Measurements from ENCODE around the gene HSPA2. TPM values are rescaled to one million over a fixed set of nuclear protein-coding genes. Genes with fewer than 3 reads are reported as not detected.
A peak's percentile ranks its signal among the peaks of the same experiment; 100 is the strongest.

The HSPA2 gene
- 10 to 100 TPM; 20.0 to 24.8 (median 22.6) TPM for polyA plus RNA-seq (ENCODE audit: insufficient read length in 4 of 4)

- DNase-seq (ENCODE audit: low read depth in 4 of 4, low spot score in 3 of 4): peak; percentile 98 to 100 (median 98)
Measured at GRCh38 chr14:64540208-64541202, at the start of gene HSPA2. Gene HSPA2 (plus strand): TSS chr14:64540741. CDS start chr14:64540850, 109 bp downstream.

DNA sequence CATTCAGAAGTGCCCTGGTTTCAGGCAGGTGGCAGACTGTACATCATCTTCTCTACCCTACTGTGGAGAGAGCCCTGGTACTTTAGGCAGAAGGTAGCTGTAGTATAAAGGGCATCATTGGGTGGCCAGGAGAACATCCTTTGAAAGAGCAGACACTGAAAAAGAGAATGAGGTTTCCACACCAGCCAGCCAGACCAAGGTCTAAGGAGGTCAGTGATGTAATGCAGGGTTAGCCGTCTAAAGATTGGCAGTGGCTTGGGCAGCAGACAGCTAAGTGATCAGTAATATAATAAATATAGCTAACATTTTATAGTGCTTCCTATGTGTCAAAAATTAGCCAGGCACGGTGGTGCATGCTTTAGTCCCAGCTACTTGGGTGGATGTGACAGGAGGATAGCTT, 48.9 kb upstream of the HSPA2 start:
- no peak for DNase-seq (ENCODE audit: low read depth in 4 of 4, low spot score in 3 of 4)

GRCh38 chr14:64493455-64493854, 47.1 kb upstream of the HSPA2 start:
- DNase-seq (ENCODE audit: low read depth in 4 of 4, low spot score in 3 of 4): no peak

DNA sequence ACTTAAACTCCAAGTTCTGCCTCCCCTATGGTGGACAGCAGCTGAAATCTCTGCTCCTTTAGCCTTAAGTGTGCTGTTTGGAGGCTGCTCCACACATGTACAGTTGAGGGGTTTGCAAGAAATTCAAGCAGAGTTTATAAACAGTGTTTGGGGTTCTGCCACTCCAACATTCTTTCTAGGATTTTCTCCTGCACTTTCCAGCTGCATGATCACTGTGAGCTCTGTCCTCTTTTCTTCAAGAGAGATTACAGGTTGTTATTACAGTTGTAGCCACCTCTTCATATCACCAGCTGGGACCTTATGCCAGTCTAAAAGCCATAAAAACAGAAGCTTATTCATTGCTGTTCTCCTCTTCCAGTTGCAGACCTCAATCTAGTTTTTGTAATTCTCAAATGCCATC, 45.3 kb upstream of the HSPA2 start:
- no peak for DNase-seq (ENCODE audit: low read depth in 4 of 4, low spot score in 3 of 4)

DNA sequence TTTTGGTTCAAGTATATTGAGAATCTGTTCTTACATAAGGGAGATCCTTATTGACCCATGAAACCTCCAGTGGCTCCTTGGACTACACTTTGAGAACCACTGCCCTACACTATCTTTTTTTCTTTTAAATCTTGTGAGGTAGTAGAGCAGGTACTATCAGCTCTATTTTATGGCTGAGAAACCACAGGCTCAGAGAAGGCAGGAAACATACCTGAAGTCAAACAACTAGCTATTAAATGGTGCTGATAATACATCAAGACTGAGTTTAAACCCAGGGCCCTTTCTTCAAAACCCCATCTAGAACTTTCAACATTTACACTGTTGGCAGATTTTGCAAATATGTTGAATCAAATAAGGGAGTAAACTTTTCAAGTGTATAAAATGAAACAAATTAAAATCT, 43.8 kb upstream of the HSPA2 start:
- DNase-seq (ENCODE audit: low read depth in 4 of 4, low spot score in 3 of 4): no peak

DNA sequence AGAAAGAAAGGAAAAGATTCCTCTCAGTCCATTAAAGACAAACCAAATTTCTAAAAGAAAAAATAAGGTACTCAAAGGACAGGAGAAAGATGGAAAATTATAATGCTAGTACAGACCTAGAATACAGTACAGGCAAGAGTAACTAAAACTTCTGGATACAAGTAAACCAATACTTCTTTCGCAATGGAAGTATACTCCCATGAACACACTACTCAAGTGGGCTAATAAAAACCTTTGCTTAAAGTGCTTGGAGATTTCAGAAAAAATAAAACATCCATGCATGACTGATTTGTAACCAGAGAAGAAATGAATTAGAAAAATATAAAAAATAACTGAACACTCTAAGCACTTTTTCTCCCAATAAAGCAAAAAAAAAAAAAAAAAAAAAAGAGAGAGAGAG, 40.5 kb upstream of the HSPA2 start:
- no peak for DNase-seq (ENCODE audit: low read depth in 4 of 4, low spot score in 3 of 4)

DNA sequence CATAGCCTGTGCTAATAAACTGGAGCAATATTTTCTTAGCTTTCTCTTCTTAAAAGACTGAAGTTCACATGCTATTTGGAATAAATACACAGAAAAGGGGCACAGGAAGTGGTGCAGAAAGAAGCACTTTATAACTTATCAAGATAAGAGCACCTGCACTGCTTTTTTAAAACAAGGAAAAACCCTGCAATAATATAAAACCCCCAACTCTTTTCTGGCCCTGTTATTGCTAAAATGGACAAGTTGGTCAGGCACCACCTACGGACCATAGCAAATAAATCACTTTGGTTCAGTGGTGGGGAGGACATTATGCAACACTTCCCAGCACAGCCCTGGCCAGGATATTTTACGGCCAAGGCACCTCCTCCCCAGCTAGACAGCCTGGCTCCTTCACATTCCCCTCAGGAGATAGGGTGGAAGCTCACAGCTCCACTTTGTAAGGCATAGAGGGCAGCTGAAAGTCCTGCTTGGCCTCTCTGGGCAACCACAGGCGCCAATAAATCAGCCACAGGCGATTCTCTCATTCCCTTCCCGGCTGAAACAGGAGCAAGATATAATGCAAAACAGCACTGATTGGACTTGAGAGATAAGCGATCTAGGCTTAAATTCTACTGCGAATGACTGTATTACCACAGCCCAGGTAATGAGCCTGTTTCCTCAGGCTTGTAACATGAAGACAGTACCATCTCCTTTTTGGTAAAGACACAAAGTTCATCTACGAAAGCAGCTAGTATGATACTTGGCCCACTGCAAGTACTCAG, 39.0 kb upstream of the HSPA2 start:
- DNase-seq (ENCODE audit: low read depth in 4 of 4, low spot score in 3 of 4): peak in 1 of 4 donors; percentile 40

- peak in 1 of 4 donors; percentile 3 for DNase-seq (ENCODE audit: low read depth in 4 of 4, low spot score in 3 of 4)
Measured at GRCh38 chr14:64502456-64502855, 38.1 kb upstream of the HSPA2 start.

DNA sequence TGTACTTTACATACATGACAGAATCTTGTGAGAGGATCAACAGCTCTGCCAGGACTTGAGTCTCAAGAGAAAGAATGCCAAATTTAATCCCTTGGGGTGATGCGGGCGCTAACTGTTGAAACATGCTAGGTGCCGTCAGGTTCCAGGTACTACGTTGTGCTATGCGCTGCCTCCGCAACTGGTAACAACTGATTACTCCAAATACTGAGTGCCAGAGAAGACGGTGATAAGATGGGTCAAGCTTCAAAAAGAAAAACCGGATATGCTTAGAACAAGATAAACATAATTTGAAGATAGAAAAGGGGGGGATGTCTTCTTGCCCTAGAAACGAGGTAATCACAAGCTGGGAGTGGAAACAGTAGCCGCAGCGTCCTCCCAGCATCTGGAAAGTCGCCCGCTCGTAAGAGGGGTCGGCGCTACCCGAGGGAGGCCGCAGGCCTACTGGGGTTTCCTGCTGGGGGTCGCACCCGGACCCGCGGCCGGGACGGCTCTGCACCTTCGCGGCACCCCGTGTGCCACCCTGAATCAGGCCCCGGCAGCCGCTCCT, 37.6 kb upstream of the HSPA2 start:
- DNase-seq (ENCODE audit: low read depth in 4 of 4, low spot score in 3 of 4): peak in 1 of 4 donors; percentile 17

DNA sequence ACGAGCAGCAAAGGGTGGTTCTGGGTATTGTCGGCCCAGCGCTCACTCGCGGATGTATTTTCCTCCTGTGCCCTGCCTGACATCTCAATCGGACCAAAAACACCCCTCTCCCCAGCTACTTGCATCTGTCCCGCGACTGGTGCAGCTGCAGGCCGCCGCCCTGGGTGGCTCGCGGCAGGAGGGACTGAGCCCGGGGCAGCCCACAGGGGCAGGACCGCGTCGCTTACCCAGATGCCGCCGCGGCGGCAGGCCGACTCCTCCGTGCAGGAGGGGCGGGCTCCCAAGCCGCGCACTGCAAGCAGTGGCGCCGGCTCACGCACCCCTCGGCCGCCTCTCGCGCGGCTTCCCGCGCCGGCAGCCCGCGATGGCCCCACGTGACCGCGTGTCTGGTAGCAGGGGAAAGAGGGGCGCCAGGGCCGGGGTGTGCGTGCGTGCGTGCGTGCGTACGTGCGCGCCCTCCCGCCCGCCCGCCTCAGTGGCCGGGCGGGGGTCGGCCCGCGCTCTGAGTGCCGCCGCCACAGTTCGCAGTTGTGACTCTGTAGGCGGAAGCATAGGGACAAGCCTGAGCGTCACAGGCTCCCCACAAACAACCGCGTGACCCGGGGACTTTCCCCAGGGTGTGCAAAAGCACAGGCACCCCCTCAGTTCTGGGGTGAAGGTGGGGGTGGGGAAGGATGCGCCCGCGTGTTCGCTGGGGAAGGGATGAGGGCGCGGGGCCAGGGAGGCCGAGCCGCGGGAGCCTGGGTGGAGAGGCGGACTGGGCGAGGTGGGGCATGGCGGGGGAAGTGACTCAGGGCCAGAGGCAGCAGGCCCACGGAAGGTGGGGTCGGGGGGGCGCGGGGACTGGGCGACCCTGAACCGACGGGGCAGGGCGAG, 36.9 kb upstream of the HSPA2 start, which contains the start of gene ZBTB25:
Gene ZBTB25 (minus strand): TSS at position 405 of the 876 bp plus-strand sequence. CDS start 13,305 bp downstream, outside the sequence.
- peak; percentile 74 to 83 (median 79) for DNase-seq (ENCODE audit: low read depth in 4 of 4, low spot score in 3 of 4)

- peak in 3 of 4 donors; percentile 53 to 74 (median 57) for DNase-seq (ENCODE audit: low read depth in 4 of 4, low spot score in 3 of 4)
Measured at GRCh38 chr14:64504310-64504896, 36.1 kb upstream of the HSPA2 start, which contains the start of gene ZBTB1. Gene ZBTB1 (plus strand): TSS chr14:64504770. CDS start chr14:64521505, 16,735 bp downstream.

GRCh38 chr14:64504897-64505794, 35.4 kb upstream of the HSPA2 start:
- peak; percentile 81 to 89 (median 86) for DNase-seq (ENCODE audit: low read depth in 4 of 4, low spot score in 3 of 4)

DNA sequence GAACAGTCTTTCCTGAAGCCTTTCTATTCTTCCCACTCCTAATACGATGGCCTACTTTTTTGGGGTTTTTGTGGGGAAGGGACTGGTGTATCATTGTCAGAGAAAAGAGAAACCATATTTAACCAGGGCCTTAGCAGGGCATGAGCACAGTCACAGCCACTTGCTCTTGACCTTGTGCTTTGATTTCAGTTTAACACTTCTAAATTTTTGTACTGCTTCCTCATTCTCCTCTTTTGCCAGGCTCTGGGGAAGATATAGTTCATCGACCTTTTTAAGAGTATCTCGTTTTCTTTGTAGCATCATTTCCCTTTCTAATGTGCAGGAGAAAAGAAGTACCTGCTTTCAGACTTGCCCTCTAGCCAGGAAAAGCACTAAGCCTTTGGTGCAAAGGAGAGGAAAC, 33.8 kb upstream of the HSPA2 start:
- no peak for DNase-seq (ENCODE audit: low read depth in 4 of 4, low spot score in 3 of 4)

- no peak for DNase-seq (ENCODE audit: low read depth in 4 of 4, low spot score in 3 of 4)
Measured at GRCh38 chr14:64507376-64508156, 33.0 kb upstream of the HSPA2 start.

- DNase-seq (ENCODE audit: low read depth in 4 of 4, low spot score in 3 of 4): no peak
Measured at GRCh38 chr14:64508215-64508776, 32.2 kb upstream of the HSPA2 start.

DNA sequence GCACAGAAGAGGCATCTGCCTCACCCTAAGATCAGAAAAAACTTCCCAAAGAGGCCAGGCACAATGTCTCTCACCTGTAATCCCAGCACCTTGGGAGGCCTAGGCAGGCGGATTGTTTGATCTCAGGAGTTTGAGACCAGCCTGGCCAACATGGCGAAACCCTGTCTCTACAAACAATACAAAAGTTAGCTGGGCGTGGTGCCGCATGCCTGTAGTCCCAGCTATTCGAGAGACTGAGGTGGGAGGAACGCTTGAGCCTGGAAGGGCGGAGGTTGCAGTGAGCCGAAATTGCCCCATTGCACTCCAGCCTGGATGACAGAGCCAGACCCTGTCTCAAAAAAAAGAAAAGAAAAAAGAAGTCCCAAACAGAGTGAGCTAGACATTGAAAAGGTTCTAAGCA, 31.5 kb upstream of the HSPA2 start:
- no peak for DNase-seq (ENCODE audit: low read depth in 4 of 4, low spot score in 3 of 4)
